C4-2B (cell line): ENCODE measurements around the gene TMEM126A.
"Not testable (repeated sequence)": the region's sequence is repeated elsewhere in the genome, so short reads cannot be mapped to it uniquely, and the experiment has no call there.

Experiments
- ZFX ChIP-seq: fragments of 450-650 bp; IDR thresholded peaks from 2 replicates; pipeline ENCODE4 v1.6.1; 2017
- TF ChIP-seq, protein P1 (sequence below): fragments of 450-650 bp; conservative IDR thresholded peaks from 2 replicates; pipeline ENCODE4 v1.5.1; 2017; ENCODE audit warnings: mild to moderate bottlenecking

DNA sequence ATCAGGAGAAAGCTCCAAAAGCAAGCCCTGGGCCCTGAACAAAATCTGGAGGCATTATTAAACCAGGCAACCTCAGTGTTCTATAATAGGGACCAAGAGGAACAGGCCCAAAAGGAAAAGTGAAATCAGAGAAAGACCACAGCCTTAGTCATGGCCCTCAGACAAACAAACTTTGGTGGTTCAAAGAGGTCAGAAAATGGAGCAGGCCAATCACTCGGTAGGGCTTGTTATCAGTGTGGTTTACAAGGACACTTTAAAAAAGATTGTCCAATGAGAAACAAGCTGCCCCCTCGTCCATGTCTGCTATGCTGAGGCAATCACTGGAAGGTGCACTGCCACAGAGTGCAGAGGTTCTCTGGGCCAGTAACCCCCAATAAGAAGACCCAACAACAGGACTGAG lies 38.5 kb upstream of the TMEM126A start:
- TF ChIP-seq, protein P1, sequence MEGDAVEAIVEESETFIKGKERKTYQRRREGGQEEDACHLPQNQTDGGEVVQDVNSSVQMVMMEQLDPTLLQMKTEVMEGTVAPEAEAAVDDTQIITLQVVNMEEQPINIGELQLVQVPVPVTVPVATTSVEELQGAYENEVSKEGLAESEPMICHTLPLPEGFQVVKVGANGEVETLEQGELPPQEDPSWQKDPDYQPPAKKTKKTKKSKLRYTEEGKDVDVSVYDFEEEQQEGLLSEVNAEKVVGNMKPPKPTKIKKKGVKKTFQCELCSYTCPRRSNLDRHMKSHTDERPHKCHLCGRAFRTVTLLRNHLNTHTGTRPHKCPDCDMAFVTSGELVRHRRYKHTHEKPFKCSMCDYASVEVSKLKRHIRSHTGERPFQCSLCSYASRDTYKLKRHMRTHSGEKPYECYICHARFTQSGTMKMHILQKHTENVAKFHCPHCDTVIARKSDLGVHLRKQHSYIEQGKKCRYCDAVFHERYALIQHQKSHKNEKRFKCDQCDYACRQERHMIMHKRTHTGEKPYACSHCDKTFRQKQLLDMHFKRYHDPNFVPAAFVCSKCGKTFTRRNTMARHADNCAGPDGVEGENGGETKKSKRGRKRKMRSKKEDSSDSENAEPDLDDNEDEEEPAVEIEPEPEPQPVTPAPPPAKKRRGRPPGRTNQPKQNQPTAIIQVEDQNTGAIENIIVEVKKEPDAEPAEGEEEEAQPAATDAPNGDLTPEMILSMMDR: not testable (repeated sequence)
- not testable (repeated sequence) for TF ChIP-seq ZFX
